HG03064 (cell line): ENCODE results near the gene SLC25A52.
"Not testable (repeated sequence)": the region's sequence is repeated elsewhere in the genome, so short reads cannot be mapped to it uniquely, and the experiment has no call there.

Experiments
- ATAC-seq: cut with Tn5 transposase; IDR thresholded peaks from one replicate; pipeline ENCODE4 v1.9.1; 2021; ENCODE audit warnings: low read depth; ENCODE audit not compliant: unreplicated experiment

The SLC25A52 gene

GRCh38 chr18:31741097-31741735, 19.5 kb downstream of the SLC25A52 start:
- no peak for ATAC-seq

GRCh38 chr18:31740180-31740579, 20.5 kb downstream of the SLC25A52 start:
- ATAC-seq = no peak

GRCh38 chr18:31739651-31740050, 21.0 kb downstream of the SLC25A52 start:
- ATAC-seq = no peak

GRCh38 chr18:31738460-31739407, 21.9 kb downstream of the SLC25A52 start:
- no peak for ATAC-seq

- ATAC-seq = no peak
Observed at GRCh38 chr18:31736630-31737029, 24.1 kb downstream of the SLC25A52 start.

- no peak for ATAC-seq
Observed at GRCh38 chr18:31731628-31732027, 29.1 kb downstream of the SLC25A52 start.

GRCh38 chr18:31729196-31729595, 31.5 kb downstream of the SLC25A52 start:
- ATAC-seq = not testable (repeated sequence)

GRCh38 chr18:31723990-31724711, 36.5 kb downstream of the SLC25A52 start:
- no peak for ATAC-seq

- no peak for ATAC-seq
Observed at GRCh38 chr18:31723639-31723989, 37.1 kb downstream of the SLC25A52 start.

GRCh38 chr18:31722369-31722957, 38.2 kb downstream of the SLC25A52 start:
- peak; percentile 93 for ATAC-seq

- ATAC-seq = no peak
Observed at GRCh38 chr18:31721601-31722000, 39.1 kb downstream of the SLC25A52 start.

GRCh38 chr18:31720867-31721266, 39.8 kb downstream of the SLC25A52 start:
- ATAC-seq = no peak

GRCh38 chr18:31719363-31720006, 41.2 kb downstream of the SLC25A52 start:
- ATAC-seq = no peak

- ATAC-seq = no peak
Observed at GRCh38 chr18:31718386-31718785, 42.3 kb downstream of the SLC25A52 start.

- ATAC-seq = no peak
Observed at GRCh38 chr18:31716362-31716761, 44.3 kb downstream of the SLC25A52 start.

GRCh38 chr18:31711365-31712172, 49.1 kb downstream of the SLC25A52 start:
- no peak for ATAC-seq

- no peak for ATAC-seq
Observed at GRCh38 chr18:31710826-31711225, 49.9 kb downstream of the SLC25A52 start.
